Stimulated activated CD4-positive, alpha-beta T cell treated with anti-CD3 and anti-CD28 coated beads, Interleukin-15, amount 100 ng/mL, for 24 hours (primary cell): ENCODE measurements around the gene ETNK2.
A peak's percentile ranks its signal among the peaks of the same experiment; 100 is the strongest.

ENCODE experiments used
- DNase-seq: peaks from one replicate; pipeline ENCODE4 v3.0.0-alpha.2; 2020

ETNK2 gene

DNA sequence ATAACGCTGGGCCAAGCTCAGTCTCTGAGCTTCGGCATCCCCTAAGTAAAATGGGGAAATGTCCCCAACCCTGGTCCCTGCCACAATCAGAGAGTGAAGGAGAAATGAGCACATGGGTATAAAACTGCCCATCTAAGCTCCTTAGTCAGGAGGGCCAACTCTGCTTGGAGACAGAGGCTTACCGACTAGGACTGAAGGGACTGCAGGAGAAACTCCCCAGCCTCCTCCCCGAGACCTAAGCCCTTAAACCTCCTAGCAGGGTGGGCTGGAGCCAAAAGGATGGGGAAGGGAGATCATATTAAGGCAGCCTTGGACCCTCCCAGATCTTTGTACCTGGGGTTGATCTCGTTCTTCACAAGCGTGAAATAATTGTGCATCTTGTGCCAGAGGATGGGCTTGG, 5.5 kb downstream of the ETNK2 start:
- DNase-seq, result no peak

DNA sequence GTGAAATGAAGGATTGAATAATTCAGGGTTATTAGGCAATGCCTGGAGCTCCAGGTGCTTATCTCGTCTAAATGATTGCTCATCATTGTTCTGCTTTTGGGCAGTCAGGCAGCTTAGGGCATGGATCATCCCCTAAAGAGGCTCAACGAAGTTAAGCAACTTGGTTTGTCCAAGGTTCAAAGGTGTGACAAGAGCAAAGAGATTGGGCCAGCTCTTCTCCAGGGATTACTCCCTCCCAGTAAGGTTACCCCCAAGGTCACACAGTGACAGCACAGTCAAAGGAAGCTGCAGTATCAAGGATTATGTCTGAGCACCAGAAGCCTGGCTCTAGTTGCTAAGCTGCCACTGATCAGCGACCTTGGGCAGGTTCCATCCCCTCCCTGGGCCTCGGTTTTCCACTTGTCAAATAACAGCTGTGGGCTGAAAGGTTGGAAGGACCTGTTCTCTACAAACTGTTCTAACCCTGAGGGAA, 6.8 kb downstream of the ETNK2 start:
- DNase-seq, result no peak

DNA sequence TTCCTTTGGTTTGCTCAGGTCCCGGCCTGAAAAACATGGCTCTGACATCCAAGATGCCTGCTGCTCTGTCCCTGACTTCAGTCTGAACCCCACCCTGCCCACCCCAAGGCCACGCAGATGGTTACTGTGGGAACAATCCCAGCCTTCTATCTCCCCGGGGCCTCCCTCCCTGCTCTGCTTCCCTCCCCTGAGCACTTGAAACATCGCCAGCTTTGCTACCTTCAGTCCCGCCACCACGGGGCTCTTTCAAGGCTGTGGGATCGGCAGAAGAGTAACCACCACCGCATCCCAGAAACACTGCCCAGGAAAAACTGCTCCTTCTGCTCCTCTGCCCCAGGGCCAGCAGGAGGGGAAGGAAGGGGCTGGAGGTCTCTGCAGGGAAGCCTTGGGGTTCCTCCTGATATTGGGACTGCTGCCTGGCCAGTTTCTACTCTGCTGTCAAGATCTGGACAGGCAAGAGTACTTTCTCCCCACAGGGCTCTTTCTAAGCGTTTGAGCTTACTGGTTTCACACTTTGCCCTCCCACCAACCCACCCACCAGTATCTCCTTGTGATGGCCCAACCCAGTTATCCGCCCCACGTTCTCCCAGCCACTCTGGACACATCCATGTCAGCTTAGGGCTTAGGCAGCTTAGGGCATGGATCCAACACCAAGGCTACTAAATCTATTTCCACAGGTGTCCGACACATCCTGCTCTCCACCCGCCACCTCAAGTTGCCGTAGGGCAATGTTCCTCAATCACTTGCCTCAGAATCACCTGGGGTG, 8.4 kb downstream of the ETNK2 start:
- no peak for DNase-seq

DNA sequence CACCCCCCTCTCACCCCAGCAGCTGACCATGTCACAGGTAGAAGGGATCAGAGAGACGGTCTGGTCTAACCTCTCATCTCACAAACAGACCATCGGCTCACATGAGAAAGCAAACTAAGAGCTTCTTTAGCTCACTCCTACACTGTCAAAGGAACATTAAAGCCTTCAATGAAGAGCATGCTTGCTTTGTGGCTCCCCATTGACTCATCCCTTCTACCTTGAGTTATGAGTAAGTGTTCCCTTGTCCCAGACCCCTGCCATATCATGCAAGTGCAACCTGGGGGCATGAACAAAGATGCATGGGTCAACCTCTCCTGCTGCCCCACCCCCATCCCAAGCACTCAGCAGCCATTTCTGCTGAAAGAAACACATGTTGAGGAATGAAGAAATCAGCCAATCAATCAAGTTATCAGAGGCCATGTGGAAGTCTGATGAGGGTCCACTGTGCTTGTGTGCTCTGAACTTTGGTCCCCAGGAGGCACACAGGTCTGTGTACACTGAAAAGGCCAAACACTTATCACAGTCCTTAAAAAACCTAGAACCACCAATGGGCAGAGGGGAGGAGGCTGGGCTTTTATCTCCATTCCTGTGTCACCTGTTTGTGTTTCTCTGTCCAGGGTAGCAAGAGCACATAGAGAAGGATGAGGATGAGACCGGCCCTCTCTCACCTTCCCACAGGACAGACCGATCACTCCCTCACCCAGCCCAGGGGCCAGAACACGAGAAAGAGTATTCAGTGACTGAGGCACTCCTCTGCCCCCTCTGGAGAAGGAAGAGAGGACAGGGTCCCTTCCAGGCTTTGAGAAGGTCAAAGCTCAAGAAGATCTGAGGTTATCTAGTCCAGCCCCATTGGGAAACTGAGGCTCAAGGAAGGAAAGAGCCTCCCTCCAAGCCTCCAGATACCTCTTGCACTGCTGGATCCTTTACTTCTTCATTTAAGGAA, 9.5 kb downstream of the ETNK2 start:
- no peak for DNase-seq

DNA sequence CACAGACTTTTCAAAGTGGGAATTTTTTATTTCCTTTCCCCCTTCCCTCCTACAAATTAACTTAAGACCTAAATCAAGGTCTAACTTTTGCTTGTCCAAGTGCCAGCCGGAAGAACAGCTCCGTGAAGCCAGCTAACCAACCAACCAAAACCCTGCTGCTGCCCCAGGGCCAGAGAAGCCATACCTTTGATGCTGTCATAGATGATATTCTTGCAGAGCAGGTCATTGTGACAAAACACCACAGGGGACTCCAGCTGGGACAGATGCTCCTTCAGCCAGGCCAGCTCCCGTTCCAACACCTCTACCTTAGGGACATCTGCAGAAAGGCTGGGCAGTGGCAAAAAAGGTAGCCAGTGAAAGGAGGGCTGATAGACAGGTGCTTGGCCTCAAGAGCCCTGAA, 10.7 kb downstream of the ETNK2 start:
- no peak for DNase-seq

DNA sequence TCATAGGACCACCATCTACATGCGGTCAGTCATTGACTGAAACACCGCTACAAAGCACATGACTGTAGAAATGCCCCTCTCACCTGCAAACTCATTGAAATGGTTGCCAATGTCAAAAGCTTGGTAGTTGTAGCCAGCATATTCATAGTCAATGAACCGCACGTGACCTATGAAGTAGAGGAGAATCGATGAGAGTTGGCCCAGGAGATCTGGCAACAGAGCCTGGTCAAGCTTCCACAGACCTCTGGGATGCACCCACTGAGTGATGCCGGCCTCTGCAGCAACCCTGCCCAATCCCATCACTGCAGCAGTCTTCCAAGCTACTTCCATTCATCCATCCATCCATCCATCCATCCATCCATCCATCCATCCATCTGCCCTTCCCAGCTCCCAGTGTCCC, 11.9 kb downstream of the ETNK2 start:
- DNase-seq, result no peak

DNA sequence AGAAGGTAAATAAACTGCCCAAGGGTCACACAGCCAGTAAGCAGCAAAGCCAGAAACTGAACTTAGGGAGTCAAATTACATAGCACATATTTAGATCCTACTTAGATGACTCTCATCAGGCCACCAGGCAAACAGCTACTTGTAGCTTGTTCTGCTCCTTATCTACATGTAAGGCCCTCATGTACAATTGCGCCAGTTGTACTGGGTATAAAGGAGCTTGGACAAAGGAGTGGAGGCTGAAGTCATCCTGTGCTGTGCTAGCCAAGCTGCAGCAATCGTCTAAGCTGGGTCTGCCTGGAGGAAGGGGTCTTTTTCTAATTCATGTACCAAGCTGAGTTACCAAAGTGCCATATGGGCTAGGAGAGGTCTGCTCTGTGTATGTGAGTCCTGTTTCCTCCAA, 12.8 kb downstream of the ETNK2 start:
- DNase-seq, result no peak

DNA sequence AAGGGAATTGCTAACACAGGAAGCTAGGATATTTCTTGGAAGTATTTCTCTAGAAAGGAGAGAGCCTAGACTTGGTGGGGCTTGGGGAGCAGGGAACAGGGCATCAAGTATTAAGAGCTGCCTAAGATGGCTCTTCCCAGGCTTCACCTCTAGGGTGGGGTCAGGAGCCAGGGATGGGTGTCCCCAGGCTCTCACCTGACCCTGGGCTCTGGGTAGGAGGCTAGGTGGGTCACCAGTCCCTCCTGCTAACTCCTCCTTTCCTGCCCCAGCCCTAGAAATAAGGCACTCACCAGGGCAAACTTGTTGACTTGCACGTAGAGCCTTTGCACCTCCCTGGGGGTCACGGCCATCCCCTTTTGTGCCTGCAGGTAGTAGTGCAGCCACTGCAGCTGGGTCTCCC, 15.0 kb downstream of the ETNK2 start:
- DNase-seq, result no peak

DNA sequence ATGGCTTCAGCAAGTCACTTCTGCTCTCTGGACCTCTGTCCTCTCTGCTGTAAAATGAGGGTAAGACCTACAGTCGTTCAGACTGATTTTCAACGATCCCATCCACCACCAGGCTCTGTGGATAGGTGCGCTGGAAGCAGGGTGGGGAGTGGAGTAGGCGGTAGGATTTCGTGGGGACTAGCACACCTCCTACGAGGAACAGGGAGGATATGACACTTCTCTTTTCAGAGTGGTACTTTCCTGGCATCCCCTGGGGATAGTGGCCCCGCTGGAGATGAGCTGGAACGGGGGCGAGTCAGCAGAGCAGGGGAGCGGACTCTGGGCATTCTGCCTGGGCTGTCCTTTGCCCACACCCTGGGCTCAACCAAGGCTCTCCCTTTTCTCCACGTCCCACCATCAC, 17.7 kb downstream of the ETNK2 start:
- DNase-seq, result no peak

DNA sequence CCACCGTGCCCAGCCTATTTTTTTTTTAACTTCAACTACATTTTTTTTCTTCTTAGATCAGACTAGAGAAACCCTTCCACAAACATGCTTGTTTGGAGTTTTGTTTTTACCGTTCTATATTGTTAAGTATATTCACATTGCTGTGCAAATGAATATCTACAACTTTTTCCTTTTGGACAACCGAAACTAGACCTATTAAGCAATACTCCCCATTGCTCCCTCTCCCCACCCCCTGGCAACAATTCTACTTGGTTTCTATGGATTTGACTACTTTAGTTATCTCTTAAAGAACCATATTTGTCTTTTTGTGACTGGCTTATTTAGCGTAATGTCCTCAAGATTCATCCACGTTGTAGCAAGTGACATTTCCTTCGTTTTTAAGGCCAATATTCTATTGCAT, 19.1 kb downstream of the ETNK2 start:
- DNase-seq, result no peak

DNA sequence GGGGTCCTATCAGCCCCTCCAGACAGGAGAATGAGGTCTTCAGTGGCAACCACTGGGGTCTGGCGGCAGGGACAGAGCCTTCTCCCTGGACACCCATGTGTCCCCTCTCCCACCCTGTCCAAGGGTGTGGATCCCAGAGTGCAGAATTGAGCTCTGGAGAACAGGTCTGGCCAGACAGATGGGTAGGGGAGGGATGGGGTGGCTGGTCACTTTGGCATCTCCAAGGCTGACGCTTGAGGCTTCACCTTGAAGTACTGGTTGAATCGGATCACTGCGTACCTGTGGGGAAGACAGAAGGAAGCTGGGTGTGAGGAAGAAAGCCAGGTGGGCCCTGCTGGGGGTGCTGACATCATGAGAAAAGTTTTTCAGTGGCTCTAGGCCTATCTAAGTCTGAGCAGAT, 19.9 kb downstream of the ETNK2 start:
- no peak for DNase-seq

DNA sequence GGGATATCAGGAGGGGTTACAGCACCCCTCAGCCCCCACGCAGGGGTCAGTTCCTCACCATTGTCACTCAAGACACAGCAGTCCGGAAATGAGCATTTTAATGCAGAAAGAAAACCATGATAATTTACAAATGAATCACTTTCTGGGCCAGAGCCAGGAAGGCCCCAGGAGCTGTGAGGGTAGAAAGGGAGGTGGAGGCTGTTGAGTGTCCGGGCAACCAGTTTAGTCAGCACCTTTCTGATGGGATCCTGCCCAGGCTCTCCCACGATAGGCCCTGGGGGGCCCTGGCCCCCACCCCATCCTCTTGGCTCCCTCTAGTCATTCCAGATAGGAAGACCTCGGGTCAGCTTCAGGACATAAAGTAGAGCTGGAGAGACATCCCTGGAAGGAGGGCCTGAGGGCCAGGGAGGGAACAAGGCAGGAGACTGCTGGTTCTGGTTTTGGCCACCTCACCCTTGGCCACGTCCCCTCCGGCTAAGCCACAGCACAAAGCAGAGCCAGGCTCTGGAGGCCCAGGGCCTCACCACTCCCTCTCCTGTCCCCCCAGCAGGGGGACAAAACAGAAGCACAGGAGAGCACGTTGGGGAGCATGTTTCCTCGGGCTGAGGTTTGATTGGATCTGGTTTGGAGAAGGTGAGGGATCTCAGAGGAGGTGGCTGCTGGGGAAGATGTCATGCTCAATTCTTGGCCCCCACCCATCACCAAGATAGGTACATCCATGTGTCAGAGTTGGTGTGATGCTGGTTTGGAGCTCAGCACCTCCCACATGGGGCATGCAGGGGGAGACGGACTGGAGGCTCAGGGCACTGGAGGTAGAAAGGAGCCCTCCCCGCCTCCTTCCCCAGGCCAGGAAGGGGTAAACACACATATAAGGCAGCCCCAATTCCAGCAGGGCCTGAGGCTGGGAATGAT, 20.6 kb downstream of the ETNK2 start:
- no peak for DNase-seq

DNA sequence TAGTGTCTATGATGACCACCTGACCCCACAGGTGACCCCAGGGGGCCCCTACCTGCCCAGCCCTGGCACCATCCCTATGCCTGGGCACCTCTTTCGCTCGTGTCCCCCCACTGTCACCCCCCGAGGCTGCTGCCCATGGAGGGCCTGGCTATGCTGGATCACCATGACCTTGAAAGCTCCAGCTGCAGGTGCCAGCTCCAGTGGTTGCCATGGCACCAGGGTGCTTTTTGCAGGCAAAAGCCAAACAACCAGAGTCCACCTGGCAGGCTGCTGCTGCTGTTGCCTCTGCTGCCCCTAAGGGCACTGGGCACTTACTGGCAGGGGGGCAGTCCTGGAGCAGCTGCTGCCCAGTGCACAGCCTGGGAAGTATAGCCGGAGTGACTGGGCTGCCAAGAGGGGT, 21.7 kb downstream of the ETNK2 start:
- no peak for DNase-seq

DNA sequence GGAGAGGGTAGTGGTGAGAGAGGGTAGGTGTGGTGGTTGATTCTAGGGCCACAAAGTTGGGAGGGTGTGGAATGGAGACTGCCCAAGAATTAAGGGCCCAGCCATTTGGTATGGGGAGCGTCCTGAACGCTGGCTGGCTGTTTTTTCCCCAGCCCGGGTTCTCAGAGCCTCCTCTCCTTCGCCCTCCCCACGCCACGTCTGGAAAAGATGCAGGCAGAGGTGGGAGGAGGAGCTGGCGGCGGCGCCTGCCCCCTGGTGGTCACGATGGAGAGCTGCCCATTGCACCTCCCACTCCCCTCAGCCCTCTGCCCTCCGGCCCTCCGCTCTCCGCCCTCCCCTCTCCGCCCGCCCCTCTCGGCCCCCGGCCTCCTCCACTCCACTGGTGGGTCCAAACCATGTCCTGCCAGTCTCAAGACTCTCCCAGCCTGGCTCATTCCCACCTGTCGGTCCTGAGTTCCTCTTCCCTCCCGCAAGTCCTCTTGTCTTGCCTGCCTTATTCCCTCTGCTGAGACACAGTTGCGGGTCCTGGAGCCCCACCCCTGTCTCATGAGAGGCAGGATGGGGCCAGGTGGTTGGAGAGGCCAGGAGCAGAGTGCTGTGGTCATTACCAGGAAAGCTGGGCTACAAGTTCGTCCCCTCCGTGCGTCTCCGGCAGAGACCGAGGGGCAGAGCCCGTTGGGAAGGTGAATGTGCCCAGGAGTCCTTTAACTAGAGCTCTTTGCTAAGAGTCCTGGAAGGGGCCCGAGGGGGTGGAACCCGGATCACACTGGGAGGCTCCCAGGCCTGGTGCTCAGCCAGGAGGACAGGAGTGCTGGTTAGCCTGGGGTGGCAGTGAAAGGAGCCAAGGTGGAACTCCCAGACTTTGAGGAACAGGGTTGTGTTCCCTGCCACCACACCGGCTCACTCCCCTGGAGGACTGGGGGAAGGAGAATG, 22.6 kb downstream of the ETNK2 start:
- DNase-seq, result peak; percentile 72

DNA sequence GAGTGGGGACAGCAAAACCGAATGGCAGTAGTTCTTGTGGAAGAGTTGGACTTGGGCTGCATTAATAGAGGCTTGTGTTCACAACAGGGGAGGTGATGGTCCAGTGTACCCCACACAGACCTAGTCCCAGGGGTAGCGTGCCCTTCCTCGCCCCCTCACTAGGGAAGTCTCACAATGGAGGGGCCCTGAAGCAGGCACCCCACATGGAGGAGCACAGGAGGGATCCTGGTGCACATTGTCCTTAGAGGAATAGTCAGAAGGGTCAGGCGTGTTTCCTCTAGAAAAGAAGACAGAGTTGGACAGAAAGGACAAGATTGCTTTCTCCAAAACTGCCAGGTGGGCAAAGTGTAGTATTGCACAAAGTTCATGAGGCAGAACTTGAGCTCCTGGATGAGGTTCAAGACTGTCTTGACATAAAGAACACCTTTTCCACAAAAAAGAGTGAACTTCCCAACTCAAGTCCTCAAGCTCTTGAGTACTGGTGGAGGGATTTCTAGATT, 23.3 kb downstream of the ETNK2 start:
- no peak for DNase-seq

DNA sequence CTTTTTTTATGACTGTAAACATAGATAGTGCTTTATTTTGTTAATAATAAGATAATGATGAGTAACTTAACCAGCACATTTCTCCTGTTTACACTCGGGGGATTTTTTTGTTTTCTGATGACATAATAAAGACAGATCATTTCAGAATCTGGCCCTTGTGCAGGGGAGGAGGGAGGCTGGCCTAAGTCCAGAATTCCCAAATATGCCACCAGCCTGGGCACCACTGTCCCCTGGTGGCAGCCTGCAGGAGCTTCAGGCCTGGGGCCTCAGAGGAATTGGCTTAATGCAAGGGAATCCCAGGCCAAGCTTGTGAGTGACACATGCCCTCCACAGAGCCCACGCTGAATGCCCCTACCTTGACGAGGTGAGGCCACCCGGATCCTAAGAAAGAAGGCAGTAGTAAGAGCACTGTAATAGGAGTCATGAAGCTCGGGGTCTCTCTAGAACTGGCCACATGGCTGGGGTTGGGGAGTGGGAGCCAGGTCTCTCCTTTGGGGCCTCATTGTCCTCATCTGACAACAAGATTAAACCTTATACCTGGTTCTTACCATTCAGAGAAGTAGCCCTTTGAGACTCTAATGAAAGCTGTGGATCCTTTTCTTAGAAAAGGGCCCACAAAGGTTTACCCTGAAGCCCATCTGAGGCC, 24.1 kb downstream of the ETNK2 start:
- peak; percentile 24 for DNase-seq

DNA sequence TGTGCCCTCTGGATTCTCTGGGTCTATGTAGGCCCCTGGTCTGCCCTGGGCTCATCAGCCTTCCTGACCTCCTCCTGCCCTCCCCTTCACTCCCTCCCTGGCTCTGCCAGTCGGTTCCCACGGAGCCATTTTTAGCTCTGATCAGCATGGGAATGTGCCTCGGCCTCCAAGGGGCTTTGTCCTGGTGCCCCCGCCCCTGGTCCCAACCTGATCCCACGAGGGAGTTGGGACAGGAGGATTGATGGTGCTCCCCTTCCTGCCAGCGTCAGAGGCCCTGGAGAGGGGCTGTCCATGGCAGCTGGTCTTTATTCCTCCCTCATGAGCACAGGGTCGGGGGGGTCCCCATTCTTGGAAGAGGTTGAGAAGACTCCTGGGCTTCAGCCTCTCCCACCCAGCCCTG, 24.9 kb downstream of the ETNK2 start:
- no peak for DNase-seq

DNA sequence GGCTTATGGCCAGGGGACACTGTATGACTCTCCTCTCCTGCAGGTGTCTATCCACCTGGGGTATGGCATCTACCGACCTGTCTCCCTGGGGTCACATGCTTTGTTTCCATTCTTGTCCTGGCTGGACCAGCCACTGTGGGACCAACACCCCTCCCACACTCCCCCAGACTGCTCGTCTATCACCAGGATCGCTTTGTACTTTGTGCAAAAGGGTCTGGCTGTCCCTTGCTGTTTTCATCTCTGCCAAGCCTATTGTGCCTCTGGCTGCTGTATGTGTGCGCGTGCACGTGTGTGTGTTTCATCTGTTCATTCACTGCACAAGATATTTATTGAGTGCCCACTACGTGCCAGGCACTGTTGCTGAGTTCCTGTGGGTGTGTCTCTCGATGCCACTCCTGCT, 25.5 kb downstream of the ETNK2 start:
- no peak for DNase-seq

DNA sequence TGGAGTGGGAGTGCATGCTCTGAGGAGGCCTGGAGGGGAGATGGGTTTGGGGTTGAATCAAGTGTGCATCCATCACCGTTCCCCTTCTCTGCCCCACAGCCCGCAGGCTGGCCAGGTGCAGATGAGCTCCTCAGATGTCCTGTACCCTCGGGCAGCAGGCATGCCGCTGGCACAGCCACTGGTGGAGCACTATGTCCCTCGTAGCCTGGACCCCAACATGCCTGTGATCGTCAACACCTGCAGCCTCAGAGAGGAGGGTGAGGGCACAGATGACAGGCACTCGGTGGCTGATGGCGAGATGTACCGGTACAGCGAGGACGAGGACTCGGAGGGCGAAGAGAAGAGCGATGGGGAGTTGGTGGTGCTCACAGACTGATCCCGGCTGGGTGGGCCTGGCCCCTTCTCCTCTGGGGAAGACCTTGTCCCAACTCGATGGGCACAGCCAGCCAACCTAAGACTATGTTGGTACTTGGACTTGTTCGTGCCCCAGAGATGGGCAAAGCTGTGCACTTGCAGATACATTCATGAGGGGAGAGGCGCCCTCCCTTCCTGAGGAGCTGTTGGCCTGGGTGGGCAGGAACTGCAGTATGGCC, 26.0 kb downstream of the ETNK2 start:
- DNase-seq, result no peak

DNA sequence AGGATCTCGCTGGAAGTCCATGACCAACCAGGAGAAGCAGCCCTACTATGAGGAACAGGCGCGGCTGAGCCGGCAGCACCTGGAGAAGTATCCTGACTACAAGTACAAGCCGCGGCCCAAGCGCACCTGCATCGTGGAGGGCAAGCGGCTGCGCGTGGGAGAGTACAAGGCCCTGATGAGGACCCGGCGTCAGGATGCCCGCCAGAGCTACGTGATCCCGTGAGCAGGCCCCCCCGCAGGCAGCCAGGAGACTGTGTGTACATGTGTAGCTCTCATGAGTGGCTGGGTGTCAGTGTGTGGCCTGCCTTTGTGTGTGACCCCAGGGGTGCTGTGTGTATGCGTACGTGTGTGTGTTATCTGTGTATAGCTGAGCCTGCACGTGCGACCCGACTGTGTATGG, 27.2 kb downstream of the ETNK2 start:
- DNase-seq, result no peak

DNA sequence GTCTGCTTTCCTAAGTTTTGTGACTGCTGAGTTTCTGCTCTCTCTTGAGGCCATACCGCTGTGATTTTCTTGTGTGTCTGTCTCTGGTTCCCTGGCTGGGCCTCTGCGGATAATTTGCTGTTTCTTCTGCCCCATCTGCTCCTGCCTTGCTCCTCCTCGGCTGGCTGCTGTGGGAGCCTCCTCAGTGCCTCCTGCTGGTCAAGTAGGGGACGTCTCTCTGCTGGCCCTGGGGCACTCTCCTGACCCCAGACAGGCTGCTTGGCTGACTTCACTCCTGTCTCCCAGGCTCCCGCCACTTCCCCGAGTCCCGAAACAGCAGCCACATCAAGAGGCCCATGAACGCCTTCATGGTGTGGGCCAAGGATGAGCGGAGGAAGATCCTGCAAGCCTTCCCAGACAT, 28.5 kb downstream of the ETNK2 start:
- peak; percentile 25 for DNase-seq
